Left ventricle myocardium inferior (tissue), 1 donor: ENCODE data around the gene GPATCH2. TPM values are rescaled to one million over a fixed set of nuclear protein-coding genes. Genes with fewer than 3 reads are reported as not detected.

ENCODE experiments used
- DNase-seq: peaks from one replicate; pipeline ENCODE4 v3.0.0-alpha.2; 2020
- H3K27ac ChIP-seq: fragments of 200-600 bp; replicated peaks from 2 replicates; pipeline ENCODE4 v1.8.0; 2021
- H3K27me3 ChIP-seq: fragments of 200-600 bp; 2 replicates; pipeline ENCODE4 v1.8.0; 2021; ENCODE audit warnings: low read depth
- H3K36me3 ChIP-seq: fragments of 200-600 bp; 2 replicates; pipeline ENCODE4 v1.8.0; 2021
- H3K4me1 ChIP-seq: fragments of 200-600 bp; 2 replicates; pipeline ENCODE4 v1.8.0; 2021
- H3K4me3 ChIP-seq: fragments of 200-600 bp; 2 replicates; pipeline ENCODE4 v1.8.0; 2021; ENCODE audit warnings: mild to moderate bottlenecking, moderate library complexity
- H3K9me3 ChIP-seq: fragments of 200-600 bp; replicated peaks from 2 replicates; pipeline ENCODE4 v1.8.0; 2021
- intact Hi-C: fragments of 100-400 bp; cut with micrococcal nuclease; formaldehyde crosslinking; loops from one replicate; pipeline ENCODE4 v1.11.0; 2022
- total RNA-seq: library from RNA; stranded (reverse); fragmentation: NEBNext Ultra II Directional; extraction: Animal tissue kit (Norgen Biotek cat#: 25700); gene quantifications from one replicate; pipeline ENCODE4 v1.2.1, GENCODE V29; 2021
- TF ChIP-seq, protein P1 (sequence below): fragments of 200-600 bp; IDR thresholded peaks from 2 replicates; pipeline ENCODE4 v1.8.0; 2021; ENCODE audit warnings: antibody characterized with exemption, mild to moderate bottlenecking, borderline replicate concordance
- donor health status: DM: no; HTN: yes; CAD: no; lungs with severe emphysema.

GPATCH2 gene
- total RNA-seq, 1 donor from 2014 or later, result 7.0 TPM

DNA sequence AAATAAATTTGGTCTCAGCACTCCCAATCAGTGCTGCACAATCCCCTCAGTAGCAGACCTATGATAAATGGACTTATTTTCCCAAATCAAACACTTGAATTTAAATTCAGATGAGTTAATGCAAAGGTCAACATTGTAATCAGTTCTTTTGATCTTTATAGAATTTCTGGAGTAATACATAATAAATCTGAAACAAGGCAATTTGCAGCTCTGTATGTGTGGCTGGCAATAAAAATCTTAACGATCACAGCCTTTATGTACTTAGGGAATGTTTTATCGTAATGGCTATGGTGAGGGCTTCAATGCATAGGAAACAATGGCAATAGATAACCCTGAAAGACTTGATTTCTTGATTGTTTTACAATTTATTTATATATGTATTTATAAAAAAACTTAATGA is 91.4 kb downstream of the GPATCH2 start:
- Histone ChIP-seq H3K27me3 (no peaks in the 10 kb centered on the region), H3K27ac (no peak overlapping the region), H3K9me3 (no peaks in the 10 kb centered on the region), H3K4me3 (no peak overlapping the region), H3K4me1 (peaks cover 6% of the 10 kb centered on the region), H3K36me3 (no peaks in the 10 kb centered on the region)
- intact Hi-C loops, result no loop called here
- DNase-seq, result no peak
- TF ChIP-seq, protein P1, sequence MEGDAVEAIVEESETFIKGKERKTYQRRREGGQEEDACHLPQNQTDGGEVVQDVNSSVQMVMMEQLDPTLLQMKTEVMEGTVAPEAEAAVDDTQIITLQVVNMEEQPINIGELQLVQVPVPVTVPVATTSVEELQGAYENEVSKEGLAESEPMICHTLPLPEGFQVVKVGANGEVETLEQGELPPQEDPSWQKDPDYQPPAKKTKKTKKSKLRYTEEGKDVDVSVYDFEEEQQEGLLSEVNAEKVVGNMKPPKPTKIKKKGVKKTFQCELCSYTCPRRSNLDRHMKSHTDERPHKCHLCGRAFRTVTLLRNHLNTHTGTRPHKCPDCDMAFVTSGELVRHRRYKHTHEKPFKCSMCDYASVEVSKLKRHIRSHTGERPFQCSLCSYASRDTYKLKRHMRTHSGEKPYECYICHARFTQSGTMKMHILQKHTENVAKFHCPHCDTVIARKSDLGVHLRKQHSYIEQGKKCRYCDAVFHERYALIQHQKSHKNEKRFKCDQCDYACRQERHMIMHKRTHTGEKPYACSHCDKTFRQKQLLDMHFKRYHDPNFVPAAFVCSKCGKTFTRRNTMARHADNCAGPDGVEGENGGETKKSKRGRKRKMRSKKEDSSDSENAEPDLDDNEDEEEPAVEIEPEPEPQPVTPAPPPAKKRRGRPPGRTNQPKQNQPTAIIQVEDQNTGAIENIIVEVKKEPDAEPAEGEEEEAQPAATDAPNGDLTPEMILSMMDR, result no peak

DNA sequence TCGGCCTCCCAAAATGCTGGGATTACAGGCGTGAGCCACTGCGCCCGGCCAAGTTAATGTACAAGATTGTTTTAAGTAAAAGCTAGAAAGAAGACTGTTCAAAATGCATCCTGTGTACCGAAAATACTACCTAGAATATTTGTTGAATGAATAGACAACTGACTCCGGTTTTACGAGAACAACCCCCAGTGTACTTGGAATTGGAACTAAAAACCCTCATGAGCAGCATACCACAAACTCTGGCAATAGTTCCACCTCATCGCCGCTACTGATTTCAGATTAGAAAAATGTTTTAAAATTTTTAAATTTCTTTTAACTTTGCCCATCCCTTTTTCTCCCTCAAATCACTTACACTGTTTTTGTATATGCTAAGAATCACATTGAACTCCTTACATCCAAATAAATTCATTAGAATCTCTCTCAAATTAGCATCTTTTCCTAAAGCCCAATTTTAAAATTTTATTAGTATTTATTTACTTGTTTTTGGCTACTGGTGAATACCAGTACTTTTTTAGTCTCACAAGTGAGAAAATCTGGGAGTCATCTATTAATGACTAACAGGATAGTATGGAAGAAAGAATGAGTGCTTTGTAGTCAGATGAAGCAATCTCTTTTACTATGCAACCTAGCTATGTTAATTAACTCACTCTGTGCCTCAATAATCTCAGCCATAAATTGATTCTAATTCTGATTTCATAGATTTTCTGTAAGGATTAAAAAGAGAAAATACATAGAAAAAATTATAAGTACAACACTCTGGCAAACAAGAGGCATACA is 95.1 kb downstream of the GPATCH2 start:
- Histone ChIP-seq H3K27ac (no peak overlapping the region), H3K36me3 (no peaks in the 10 kb centered on the region), H3K4me1 (peaks cover 10% of the 10 kb centered on the region), H3K27me3 (no peaks in the 10 kb centered on the region), H3K9me3 (no peaks in the 10 kb centered on the region), H3K4me3 (no peak overlapping the region)
- TF ChIP-seq, protein P1, result no peak
- no peak for DNase-seq
- intact Hi-C loops, result no loop called here

DNA sequence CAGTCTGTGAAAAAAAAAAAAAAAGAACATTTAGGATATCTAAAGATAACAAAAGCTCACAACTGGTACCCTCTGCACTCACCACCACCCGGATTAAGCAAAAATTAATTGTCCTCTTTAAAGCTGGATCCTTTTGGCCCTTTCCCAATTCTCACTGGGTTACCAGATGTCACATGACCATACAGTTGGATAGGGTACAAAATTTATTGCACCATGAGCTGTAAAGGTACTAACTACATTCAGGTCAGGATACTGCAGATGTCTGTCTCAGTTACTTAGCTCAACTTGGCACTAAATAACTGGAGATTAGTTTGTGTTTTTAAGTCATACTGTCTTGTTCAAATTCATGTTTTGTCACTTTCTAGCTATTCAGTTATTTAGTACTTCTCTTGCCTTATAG is 96.3 kb downstream of the GPATCH2 start:
- TF ChIP-seq, protein P1, result no peak
- intact Hi-C loops, result no loop called here
- peaks cover under 1% of the 10 kb centered on the region for H3K9me3 ChIP-seq
- DNase-seq, result no peak
- no peaks in the 10 kb centered on the region for H3K27me3 ChIP-seq
- no peaks in the 10 kb centered on the region for H3K36me3 ChIP-seq
- no peak overlapping the region for H3K27ac ChIP-seq
- H3K4me3 ChIP-seq, result no peak overlapping the region
- peaks cover 10% of the 10 kb centered on the region for H3K4me1 ChIP-seq

DNA sequence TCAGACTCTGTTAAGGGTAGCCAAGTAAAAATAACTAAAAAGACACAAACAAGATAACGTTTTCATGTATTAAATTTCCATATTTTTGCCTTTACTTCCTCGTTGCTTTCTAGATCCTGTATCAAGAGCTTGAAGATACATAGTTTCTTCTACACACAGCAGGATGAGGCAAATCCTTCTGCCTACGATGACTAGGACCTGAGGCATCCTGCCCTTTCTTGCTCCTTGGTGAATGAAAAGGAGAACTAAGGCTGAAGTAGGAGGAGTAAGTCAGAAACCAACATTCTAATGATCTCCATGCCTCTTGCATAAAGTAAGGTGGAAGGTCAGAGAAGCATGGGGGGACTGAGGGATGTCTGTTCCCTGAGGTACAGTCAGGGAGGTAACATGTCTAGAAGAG is 102.6 kb downstream of the GPATCH2 start:
- Histone ChIP-seq H3K4me3 (no peak overlapping the region), H3K27ac (no peak overlapping the region)
- intact Hi-C loops, result no loop called here

DNA sequence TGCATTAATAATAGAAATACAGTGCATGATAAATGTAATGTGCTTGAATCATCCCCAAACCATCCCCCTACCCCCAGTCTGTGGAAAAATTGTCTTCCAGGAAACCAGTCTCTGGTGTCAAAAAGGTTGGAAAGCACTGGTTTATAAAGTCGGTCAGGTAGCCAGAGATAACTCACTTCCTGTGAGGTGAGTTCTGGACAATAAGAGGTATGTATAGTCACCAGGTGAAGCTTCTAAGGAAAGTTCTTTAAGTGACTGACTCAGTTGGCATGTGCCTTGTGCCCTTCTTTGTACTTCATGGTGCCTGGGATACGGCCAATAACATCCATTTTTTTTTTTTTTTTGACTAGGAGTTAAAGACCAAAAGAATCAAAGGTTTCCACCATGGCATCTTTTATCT is 103.7 kb downstream of the GPATCH2 start:
- H3K4me1 ChIP-seq, result peaks cover 26% of the 10 kb centered on the region
- TF ChIP-seq, protein P1, result no peak
- DNase-seq, result no peak
- H3K4me3 ChIP-seq, result no peak overlapping the region
- intact Hi-C loops, result no loop called here
- H3K27ac ChIP-seq, result no peak overlapping the region
- H3K27me3 ChIP-seq, result no peaks in the 10 kb centered on the region
- H3K9me3 ChIP-seq, result peaks cover 5% of the 10 kb centered on the region
- H3K36me3 ChIP-seq, result no peaks in the 10 kb centered on the region

More for the DNA sequence above, 102.6 kb downstream of the GPATCH2 start:
- H3K9me3 ChIP-seq, result peaks cover 5% of the 10 kb centered on the region
- no peaks in the 10 kb centered on the region for H3K36me3 ChIP-seq
- DNase-seq, result no peak
- TF ChIP-seq, protein P1, result no peak
- H3K27me3 ChIP-seq, result no peaks in the 10 kb centered on the region
- peaks cover 19% of the 10 kb centered on the region for H3K4me1 ChIP-seq
